GM18867 (cell line): ENCODE data around the gene SRRM3.
A peak's percentile ranks its signal among the peaks of the same experiment; 100 is the strongest.
"Not testable (repeated sequence)": the region's sequence is repeated elsewhere in the genome, so short reads cannot be mapped to it uniquely, and the experiment has no call there.

Experiments
- ATAC-seq: cut with Tn5 transposase; IDR thresholded peaks from one replicate; pipeline ENCODE4 v1.9.1; 2021; ENCODE audit warnings: mild to moderate bottlenecking, moderate library complexity; ENCODE audit not compliant: unreplicated experiment

SRRM3 gene

GRCh38 chr7:76201732-76202665 is at the start of gene SRRM3:
SRRM3 (plus strand) TSS chr7:76201896; CDS start chr7:76235067, 33,171 bp downstream.
- no peak for ATAC-seq

GRCh38 chr7:76151932-76152331 is 49.8 kb upstream of the SRRM3 start:
- no peak for ATAC-seq

GRCh38 chr7:76153571-76154230 is 48.0 kb upstream of the SRRM3 start:
- ATAC-seq = not testable (repeated sequence)

- no peak for ATAC-seq
These were observed 45.8 kb upstream of the SRRM3 start for GRCh38 chr7:76155938-76156337.

- ATAC-seq = not testable (repeated sequence)
These were observed 44.6 kb upstream of the SRRM3 start for GRCh38 chr7:76156992-76157685.

- ATAC-seq = not testable (repeated sequence)
These were observed 43.3 kb upstream of the SRRM3 start for GRCh38 chr7:76158416-76158815.

GRCh38 chr7:76162416-76163170 is 39.1 kb upstream of the SRRM3 start:
- not testable (repeated sequence) for ATAC-seq

GRCh38 chr7:76163812-76164211 is 37.9 kb upstream of the SRRM3 start:
- ATAC-seq = not testable (repeated sequence)

- ATAC-seq = no peak
These were observed 36.4 kb upstream of the SRRM3 start for GRCh38 chr7:76165106-76165972.

- ATAC-seq = no peak
These were observed 35.7 kb upstream of the SRRM3 start for GRCh38 chr7:76165973-76166403.

GRCh38 chr7:76166404-76167255 is 35.1 kb upstream of the SRRM3 start:
- ATAC-seq = peak; percentile 93

GRCh38 chr7:76173566-76174205 is 28.0 kb upstream of the SRRM3 start:
- no peak for ATAC-seq

GRCh38 chr7:76176951-76177350 is 24.7 kb upstream of the SRRM3 start:
- ATAC-seq = not testable (repeated sequence)

GRCh38 chr7:76179686-76180085 is 22.0 kb upstream of the SRRM3 start:
- ATAC-seq = no peak

- ATAC-seq = no peak
These were observed 19.3 kb upstream of the SRRM3 start for GRCh38 chr7:76182225-76182960.

GRCh38 chr7:76185187-76185896 is 16.4 kb upstream of the SRRM3 start:
- ATAC-seq = no peak

- no peak for ATAC-seq
These were observed 14.4 kb upstream of the SRRM3 start for GRCh38 chr7:76187272-76187671.
